GM21786 (cell line): ENCODE results near the gene POC1A.

ENCODE experiments used
- ATAC-seq: cut with Tn5 transposase; IDR thresholded peaks from one replicate; pipeline ENCODE4 v1.9.1; 2021; ENCODE audit not compliant: unreplicated experiment

The POC1A gene

GRCh38 chr3:52108302-52109232 is 45.7 kb downstream of the POC1A start:
- ATAC-seq = no peak

- ATAC-seq = no peak
These were observed 47.1 kb downstream of the POC1A start for GRCh38 chr3:52106951-52107611.

- ATAC-seq = no peak
These were observed 49.3 kb downstream of the POC1A start for GRCh38 chr3:52104684-52105640.

GRCh38 chr3:52102934-52103333 is 51.3 kb downstream of the POC1A start:
- ATAC-seq = no peak

- no peak for ATAC-seq
These were observed 55.2 kb downstream of the POC1A start for GRCh38 chr3:52099001-52099401.

GRCh38 chr3:52097851-52098507 is 56.2 kb downstream of the POC1A start:
- ATAC-seq = no peak

- ATAC-seq = no peak
These were observed 58.0 kb downstream of the POC1A start for GRCh38 chr3:52095990-52096775.

GRCh38 chr3:52094571-52095485 is 59.4 kb downstream of the POC1A start:
- no peak for ATAC-seq

GRCh38 chr3:52093756-52094545 is 60.3 kb downstream of the POC1A start:
- ATAC-seq = no peak

- ATAC-seq = no peak
These were observed 61.3 kb downstream of the POC1A start for GRCh38 chr3:52092891-52093290.

GRCh38 chr3:52092271-52092660 is 62.0 kb downstream of the POC1A start:
- no peak for ATAC-seq

- ATAC-seq = no peak
These were observed 62.5 kb downstream of the POC1A start for GRCh38 chr3:52091586-52092270.

- ATAC-seq = no peak
These were observed 63.2 kb downstream of the POC1A start for GRCh38 chr3:52090933-52091468.

GRCh38 chr3:52090131-52090932 is 63.9 kb downstream of the POC1A start:
- no peak for ATAC-seq

GRCh38 chr3:52089691-52090090 is 64.5 kb downstream of the POC1A start:
- ATAC-seq = no peak
